Panc1 (cell line): ENCODE measurements around the gene TMEM205.

Experiments
- CTCF ChIP-seq: fragments of 450-650 bp; IDR thresholded peaks from 2 replicates; pipeline ENCODE4 v1.5.1; 2017; ENCODE audit warnings: mild to moderate bottlenecking
- POLR2AphosphoS5 ChIP-seq: IDR thresholded peaks from 2 replicates; pipeline ENCODE4 v1.6.1; 2012; ENCODE audit warnings: mild to moderate bottlenecking, low read depth, low read length, moderate library complexity
- REST ChIP-seq, 2 experiments: IDR thresholded peaks; 2 replicates each; pipeline ENCODE4 v1.6.1; 2011 to 2012; ENCODE audit warnings: low read depth in 2 of 2, control low read depth in 1 of 2, low read length in 1 of 2, mild to moderate bottlenecking in 1 of 2, moderate library complexity in 1 of 2; ENCODE audit not compliant: insufficient read depth in 1 of 2

GRCh38 chr19:11363881-11364280 is 17.8 kb upstream of the TMEM205 start:
- TF ChIP-seq POLR2AphosphoS5 (no peak), REST (IDR thresholded peaks at IDR 0.05; ENCODE audit: insufficient read depth in 1 of 2, low read depth in 2 of 2, low read length in 1 of 2) (no peak), CTCF (no peak)
